K562 (cell line): Measurements from ENCODE around the gene NEDD1. TPM values are rescaled to one million over a fixed set of nuclear protein-coding genes. Genes with fewer than 3 reads are reported as not detected.

Experiments
- ATAC-seq: fragments of 200-7000 bp; cut with Tn5 transposase; 3 replicates; pipeline ENCODE4 v1.9.1; 2020; ENCODE audit warnings: moderate library complexity
- BruUV-seq: library from RNA; stranded (reverse); fragments of 400-500 nt; replicated peaks from 2 replicates; lab custom pipeline; 2021; lab: Mats Ljungman, UMichigan
- CTCF ChIA-PET: fragments of 300-600 bp; formaldehyde crosslinking; extraction: SDS; loops from one replicate; lab custom pipeline; 2021; ENCODE audit warnings: low intra/inter-chr PET ratio; lab: Yijun Ruan, JAX
- POLR2A ChIA-PET: fragments of 300-600, 350-650 bp; sonication (Branson Sonifier 250); formaldehyde crosslinking; extraction: SDS; loops from one replicate; lab custom pipeline; 2021; ENCODE audit warnings: antibody characterized with exemption, inconsistent platforms; lab: Yijun Ruan, JAX
- DNase-seq, 4 experiments: peaks; one replicate each; pipeline versions ENCODE4 v3.0.0 to v3.0.0-alpha.2; 2011 to 2018; ENCODE audit warnings: low spot score in 3 of 4, mixed read lengths in 3 of 4; ENCODE audit errors: extremely low read depth in 1 of 4
- FAIRE-seq: peaks from 2 replicates; lab custom pipeline; 2011; peaks lifted over from hg19 to GRCh38; lab: Jason Lieb, UNC
- H2AFZ ChIP-seq: 2 replicates; pipeline ENCODE4 v1.6.0; 2011; ENCODE audit warnings: low read depth, low read length, control low read depth, inconsistent platforms
- H3K27ac ChIP-seq: fragments of 200-600 bp; 3 replicates; pipeline ENCODE4 v1.8.0; 2011; ENCODE audit warnings: low read depth, mild to moderate bottlenecking, control low read depth, inconsistent platforms, low read length, moderate library complexity, mixed read lengths; ENCODE audit errors: extremely low read depth
- H3K27me3 ChIP-seq, 2 experiments: fragments of 300-600 bp in 1 of 2; 2 replicates in 1 of 2; 3 replicates in 1 of 2; pipeline versions ENCODE4 v1.6.0 to v1.8.0; 2011; ENCODE audit warnings: inconsistent platforms in 2 of 2, low read length in 2 of 2, mild to moderate bottlenecking in 1 of 2, mixed read lengths in 1 of 2, moderate library complexity in 1 of 2; ENCODE audit not compliant: control insufficient read depth in 2 of 2, insufficient read depth in 2 of 2
- H3K36me3 ChIP-seq: fragments of 300-600 bp; 3 replicates; pipeline ENCODE4 v1.8.0; 2011; ENCODE audit warnings: mild to moderate bottlenecking, low read length, inconsistent platforms; ENCODE audit not compliant: control insufficient read depth, insufficient read depth
- H3K4me1 ChIP-seq, 2 experiments: fragments of 200-600 bp in 1 of 2; replicated peaks in 1 of 2; 2 replicates in 1 of 2; 3 replicates in 1 of 2; pipeline versions ENCODE4 v1.5.1 to v1.8.0; 2011; ENCODE audit warnings: inconsistent platforms in 2 of 2, low read length in 2 of 2, mild to moderate bottlenecking in 1 of 2, mixed read lengths in 1 of 2, moderate library complexity in 1 of 2; ENCODE audit not compliant: control insufficient read depth in 2 of 2, insufficient read depth in 2 of 2
- H3K4me2 ChIP-seq: 2 replicates; pipeline ENCODE4 v1.6.1; 2011; ENCODE audit warnings: low read length, control low read depth, inconsistent platforms, mixed read lengths; ENCODE audit not compliant: insufficient read depth
- H3K4me3 ChIP-seq: fragments of 200-600 bp; sonication (generic), shearing (Covaris generic); 2 replicates; pipeline ENCODE4 v1.5.1; 2016; ENCODE audit warnings: control low read depth, inconsistent platforms
- H3K79me2 ChIP-seq: fragments of 200-600 bp; 3 replicates; pipeline ENCODE4 v1.8.0; 2011; ENCODE audit warnings: low read length, inconsistent platforms; ENCODE audit not compliant: control insufficient read depth, insufficient read depth
- H3K9ac ChIP-seq, 2 experiments: 2 replicates each; pipeline versions ENCODE4 v1.6.0 to v1.6.1; 2011; ENCODE audit warnings: low read depth in 2 of 2, low read length in 2 of 2, control low read depth in 1 of 2, inconsistent platforms in 1 of 2, mild to moderate bottlenecking in 1 of 2, mixed read lengths in 1 of 2; ENCODE audit not compliant: insufficient read depth in 1 of 2
- H3K9me1 ChIP-seq: one replicate; pipeline ENCODE4 v1.6.0; 2011; ENCODE audit warnings: inconsistent platforms, mild to moderate bottlenecking, low read length, moderate library complexity; ENCODE audit not compliant: control insufficient read depth, insufficient read depth
- H3K9me3 ChIP-seq: replicated peaks from 2 replicates; pipeline ENCODE4 v1.5.1; 2011; ENCODE audit warnings: low read depth, low read length, inconsistent platforms; ENCODE audit not compliant: control insufficient read depth, insufficient read depth
- H4K20me1 ChIP-seq: replicated peaks from 2 replicates; pipeline ENCODE4 v1.6.1; 2011; ENCODE audit warnings: low read length, inconsistent platforms, mixed read lengths; ENCODE audit not compliant: control insufficient read depth, insufficient read depth
- CHCHD3 ChIP-seq: fragments of 250-450 bp; sonication (Bioruptor Pico); IDR thresholded peaks from 2 replicates; pipeline ENCODE4 v2.1.2; 2022; ENCODE audit warnings: mild to moderate bottlenecking
- PTRF ChIP-seq: fragments of 450-650 bp; IDR thresholded peaks from 2 replicates; pipeline ENCODE4 v1.6.1; 2016; ENCODE audit warnings: mild to moderate bottlenecking, missing genetic modification characterization, missing compliant biosample characterization
- STAT5A ChIP-seq: IDR thresholded peaks from 2 replicates; pipeline ENCODE4 v1.6.1; 2012; ENCODE audit warnings: low read length, inconsistent platforms, borderline replicate concordance
- ZNF354B ChIP-seq: fragments of 250-450 bp; sonication (Bioruptor Pico); IDR thresholded peaks from 2 replicates; pipeline ENCODE4 v1.4.0; 2020
- WGBS: fragments of 100-300 bp; shearing (Covaris generic); methylation state at CpG from one replicate; pipeline ENCODE4 v1.1.6; 2016; ENCODE audit warnings: low coverage, mixed read lengths; ENCODE audit not compliant: insufficient coverage; ENCODE audit errors: missing lambda C conversion rate; 5-methylcytosine and 5-hydroxymethylcytosine counted together
- in situ Hi-C: fragments of 300-500 bp; cut with MboI; formaldehyde crosslinking; loops from 4 replicates; pipeline ENCODE4 v1.15.0; 2018; ENCODE audit warnings: inconsistent platforms, mixed read lengths
- intact Hi-C: fragments of 100-400 bp; cut with micrococcal nuclease; formaldehyde crosslinking; loops from 2 replicates; pipeline ENCODE4 v1.14.2; 2022
- polyA plus RNA-seq, 8 experiments: library from polyadenylated mRNA; depleted of rRNA in 4 of 8; stranded (reverse) in 5 of 8; unstranded in 3 of 8; fragments of >200 nt; fragmentation: Nextera tagmentation in 2 of 8; fragmentation: Illumina TruSeq in 1 of 8; extraction: Ambion mirVana in 2 of 8; extraction: Trizol in 1 of 8; gene quantifications; 2 replicates each; pipeline versions ENCODE4 v1.2.1 to v1.2.3, GENCODE V29; 2011 to 2014; ENCODE audit warnings: inconsistent platforms in 1 of 8, missing spikeins in 1 of 8
- total RNA-seq, 7 experiments: library from RNA; depleted of rRNA in 6 of 7; stranded (reverse); fragments of >200 nt in 6 of 7; fragmentation: Illumina TruSeq in 2 of 7; extraction: Trizol in 2 of 7; gene quantifications; 2 replicates each; pipeline versions ENCODE4 v1.2.1 to v1.2.3, GENCODE V29; 2011 to 2021; ENCODE audit warnings: low replicate concordance in 1 of 7
- TF ChIP-seq, protein P1 (sequence below), 2 experiments: fragments of 450-650 bp in 1 of 2; IDR thresholded peaks; 2 replicates each; pipeline ENCODE4 v1.6.1; 2011 to 2017; ENCODE audit warnings: low read depth in 2 of 2, antibody characterized with exemption in 1 of 2, borderline replicate concordance in 1 of 2, low read length in 1 of 2, mild to moderate bottlenecking in 1 of 2, mixed read lengths in 1 of 2; ENCODE audit not compliant: control insufficient read depth in 1 of 2

The NEDD1 gene
- total and polyA plus RNA-seq, 9 of the 15 experiments (the other 6 are each of a cell fraction or from before 2014, with no cell fraction given) = 7.5 to 29.3 (median 14.8) TPM

DNA sequence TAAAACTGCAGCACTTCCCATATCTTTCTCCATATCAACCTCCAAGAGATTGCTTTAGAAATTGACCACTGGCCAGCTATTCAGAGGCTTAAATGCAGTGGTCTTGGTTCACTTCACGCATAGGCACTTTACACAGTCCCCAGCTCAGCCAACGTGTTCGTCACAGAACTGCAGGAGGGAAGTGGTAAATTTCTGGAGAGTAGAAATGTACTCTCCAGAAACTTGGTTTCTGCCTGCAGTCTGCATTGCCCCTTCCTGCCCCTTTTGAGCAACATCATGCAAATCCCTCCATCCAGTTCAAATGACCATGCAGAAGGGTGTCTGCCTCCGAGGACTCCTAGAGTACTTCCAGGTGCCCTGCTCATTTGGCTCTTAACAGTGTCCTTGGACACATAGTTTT is 42.7 kb upstream of the NEDD1 start (continued):
- TF ChIP-seq, protein P1, sequence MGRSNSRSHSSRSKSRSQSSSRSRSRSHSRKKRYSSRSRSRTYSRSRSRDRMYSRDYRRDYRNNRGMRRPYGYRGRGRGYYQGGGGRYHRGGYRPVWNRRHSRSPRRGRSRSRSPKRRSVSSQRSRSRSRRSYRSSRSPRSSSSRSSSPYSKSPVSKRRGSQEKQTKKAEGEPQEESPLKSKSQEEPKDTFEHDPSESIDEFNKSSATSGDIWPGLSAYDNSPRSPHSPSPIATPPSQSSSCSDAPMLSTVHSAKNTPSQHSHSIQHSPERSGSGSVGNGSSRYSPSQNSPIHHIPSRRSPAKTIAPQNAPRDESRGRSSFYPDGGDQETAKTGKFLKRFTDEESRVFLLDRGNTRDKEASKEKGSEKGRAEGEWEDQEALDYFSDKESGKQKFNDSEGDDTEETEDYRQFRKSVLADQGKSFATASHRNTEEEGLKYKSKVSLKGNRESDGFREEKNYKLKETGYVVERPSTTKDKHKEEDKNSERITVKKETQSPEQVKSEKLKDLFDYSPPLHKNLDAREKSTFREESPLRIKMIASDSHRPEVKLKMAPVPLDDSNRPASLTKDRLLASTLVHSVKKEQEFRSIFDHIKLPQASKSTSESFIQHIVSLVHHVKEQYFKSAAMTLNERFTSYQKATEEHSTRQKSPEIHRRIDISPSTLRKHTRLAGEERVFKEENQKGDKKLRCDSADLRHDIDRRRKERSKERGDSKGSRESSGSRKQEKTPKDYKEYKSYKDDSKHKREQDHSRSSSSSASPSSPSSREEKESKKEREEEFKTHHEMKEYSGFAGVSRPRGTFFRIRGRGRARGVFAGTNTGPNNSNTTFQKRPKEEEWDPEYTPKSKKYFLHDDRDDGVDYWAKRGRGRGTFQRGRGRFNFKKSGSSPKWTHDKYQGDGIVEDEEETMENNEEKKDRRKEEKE (IDR thresholded peaks at IDR 0.05; ENCODE audit: borderline replicate concordance in 1 of 2, control insufficient read depth in 1 of 2, low read depth in 2 of 2, low read length in 1 of 2) = no peak
- no peak for TF ChIP-seq CHCHD3 (CRISPR knock-in tag)
- TF ChIP-seq PTRF = no peak
- TF ChIP-seq ZNF354B (CRISPR knock-in tag) = no peak

DNA sequence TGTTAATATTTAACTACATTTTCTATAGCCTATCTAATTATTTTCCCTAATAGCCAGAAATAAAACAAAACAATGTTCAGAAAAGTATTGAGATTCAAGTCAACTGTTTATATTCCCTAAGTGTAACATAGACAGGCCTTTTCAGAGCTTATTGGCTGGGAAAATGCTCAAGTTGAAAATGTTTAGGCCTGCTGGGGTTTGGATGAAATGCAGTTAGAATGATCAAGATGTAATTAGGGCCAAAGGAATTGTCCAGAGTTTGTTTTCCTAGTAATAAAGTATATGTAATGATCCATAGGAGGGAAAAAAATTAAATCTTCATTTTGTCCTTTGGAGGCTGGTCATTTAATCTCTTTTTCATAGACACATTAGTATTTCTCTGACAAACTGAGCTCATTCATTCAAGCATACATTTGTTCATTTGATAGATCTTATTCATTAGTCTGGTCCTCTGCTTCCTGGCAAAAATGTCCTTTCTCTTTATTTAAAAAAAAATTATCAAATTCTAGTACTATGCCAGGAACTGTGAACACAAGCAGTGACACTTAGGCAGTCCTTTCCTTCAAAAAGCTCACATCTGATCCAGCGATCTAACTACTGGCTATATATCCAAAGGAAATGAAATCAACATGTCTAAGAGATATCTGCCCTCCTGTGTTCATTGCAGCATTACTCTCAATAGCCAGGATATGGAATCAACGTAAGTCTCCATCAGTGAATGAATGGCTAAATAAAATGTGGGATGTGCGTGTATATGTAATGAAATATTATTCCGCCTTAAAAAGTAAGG is 40.1 kb upstream of the NEDD1 start:
- Histone ChIP-seq H3K27me3 (no peaks in the 10 kb centered on the region), H3K4me3 (no peak overlapping the region), H2AFZ (no peak overlapping the region), H3K9me3 (no peaks in the 10 kb centered on the region)
- POLR2A ChIA-PET = no interaction called here
- no peak for DNase-seq
- ATAC-seq = no peak
- TF ChIP-seq STAT5A = no peak
- TF ChIP-seq, all 486 proteins: peak for 0
- no peak overlapping the region for H3K27ac ChIP-seq
- H3K36me3 ChIP-seq = no peaks in the 10 kb centered on the region
- no TSS peak for BruUV-seq
- H3K4me1 ChIP-seq = no peaks in the 10 kb centered on the region
- no peaks in the 10 kb centered on the region for H4K20me1 ChIP-seq
- H3K79me2 ChIP-seq = no peaks in the 10 kb centered on the region
- H3K9ac ChIP-seq = no peak overlapping the region
- H3K4me2 ChIP-seq = no peak overlapping the region
- WGBS = 2% methylated on average over 4 of the region's 4 CpGs
- CTCF ChIA-PET = no interaction called here
- in situ Hi-C loops (no loop called here), intact Hi-C loops (no loop called here)
- no peak for FAIRE-seq
- H3K9me1 ChIP-seq = no peaks in the 10 kb centered on the region
